GM18499 (cell line): ENCODE data around the gene NIPSNAP2.
"Not testable (repeated sequence)": the region's sequence is repeated elsewhere in the genome, so short reads cannot be mapped to it uniquely, and the experiment has no call there.

Source experiments
- ATAC-seq: cut with Tn5 transposase; IDR thresholded peaks from one replicate; pipeline ENCODE4 v1.9.1; 2021; ENCODE audit warnings: moderate number of reproducible peaks; ENCODE audit not compliant: insufficient read depth, unreplicated experiment

NIPSNAP2 gene

GRCh38 chr7:55964261-55965099 is at the start of gene NIPSNAP2:
NIPSNAP2 (plus strand) TSS chr7:55964585; CDS start chr7:55964610, 25 bp downstream.
- peak; percentile 42 for ATAC-seq

DNA sequence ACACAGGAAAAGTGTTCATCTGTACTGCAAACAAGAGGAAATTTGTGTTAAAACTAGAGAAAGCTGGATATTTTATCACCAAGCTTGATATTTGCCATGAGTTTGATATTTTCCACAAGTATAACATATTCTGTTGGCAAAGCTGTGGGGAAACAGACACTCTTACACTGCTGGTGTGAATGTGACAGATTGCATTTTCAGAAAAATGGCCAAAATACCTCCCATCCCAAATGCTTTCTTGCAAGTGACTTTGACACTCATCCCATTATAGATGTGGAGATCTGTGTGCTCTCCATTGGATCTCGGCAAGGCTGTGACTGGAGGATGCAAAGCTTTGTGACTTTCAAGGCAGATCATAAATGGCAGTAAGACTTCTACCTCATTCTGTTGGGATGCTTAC is 46.6 kb upstream of the NIPSNAP2 start:
- no peak for ATAC-seq

GRCh38 chr7:55928006-55928767 is 36.2 kb upstream of the NIPSNAP2 start:
- no peak for ATAC-seq

DNA sequence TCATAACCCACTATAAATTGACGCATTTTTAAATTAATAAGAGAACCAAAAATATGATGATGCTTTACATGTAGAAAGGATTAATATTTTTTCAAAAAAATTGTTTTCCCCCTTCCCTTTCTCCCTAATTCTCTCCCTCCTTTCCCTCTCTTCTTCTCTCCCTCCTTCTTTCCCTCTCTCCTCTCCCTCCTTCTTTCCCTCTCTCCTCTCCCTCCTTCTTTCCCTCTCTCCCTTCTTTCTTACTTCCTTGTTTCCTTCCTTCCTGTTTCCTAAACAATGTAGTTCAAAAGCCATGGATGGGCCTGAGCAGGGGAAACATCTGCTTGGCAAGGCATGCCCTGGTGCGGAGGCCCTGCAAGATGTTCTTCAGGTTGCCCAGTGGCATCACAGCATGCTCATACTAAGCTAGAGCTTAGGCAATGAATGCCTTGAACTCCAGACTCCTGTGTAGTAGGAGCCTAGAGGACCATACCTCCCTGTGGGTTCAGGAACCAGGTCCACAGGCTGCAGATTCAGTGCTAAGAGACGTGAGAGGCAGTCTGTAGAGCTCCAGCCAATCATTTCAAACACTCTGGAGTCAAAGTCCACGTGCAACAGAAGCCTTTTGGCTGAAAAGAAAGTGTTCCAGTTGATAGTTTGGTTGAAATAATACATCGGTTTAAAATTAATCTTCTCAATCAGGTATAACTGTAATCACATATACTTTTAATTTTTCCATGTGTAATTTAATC is 32.8 kb upstream of the NIPSNAP2 start:
- ATAC-seq = no peak

DNA sequence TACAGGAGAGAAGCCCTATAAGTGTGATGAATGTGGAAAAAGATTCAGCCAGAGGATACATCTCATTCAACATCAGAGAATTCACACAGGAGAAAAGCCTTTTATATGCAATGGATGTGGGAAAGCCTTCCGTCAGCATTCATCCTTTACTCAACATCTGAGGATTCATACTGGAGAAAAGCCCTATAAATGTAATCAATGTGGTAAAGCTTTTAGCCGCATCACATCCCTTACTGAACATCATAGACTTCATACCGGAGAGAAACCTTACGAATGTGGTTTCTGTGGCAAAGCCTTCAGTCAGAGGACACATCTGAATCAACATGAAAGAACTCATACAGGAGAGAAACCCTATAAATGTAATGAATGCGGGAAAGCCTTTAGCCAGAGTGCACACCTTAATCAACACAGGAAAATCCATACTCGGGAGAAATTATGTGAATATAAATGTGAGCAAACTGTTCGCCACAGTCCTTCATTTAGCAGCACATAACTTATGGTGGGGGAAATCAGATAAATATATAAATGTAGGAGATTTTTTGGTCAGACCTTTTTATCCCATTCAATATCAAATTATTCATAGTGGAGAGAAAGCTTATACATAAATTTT is 24.8 kb upstream of the NIPSNAP2 start:
- ATAC-seq = no peak

DNA sequence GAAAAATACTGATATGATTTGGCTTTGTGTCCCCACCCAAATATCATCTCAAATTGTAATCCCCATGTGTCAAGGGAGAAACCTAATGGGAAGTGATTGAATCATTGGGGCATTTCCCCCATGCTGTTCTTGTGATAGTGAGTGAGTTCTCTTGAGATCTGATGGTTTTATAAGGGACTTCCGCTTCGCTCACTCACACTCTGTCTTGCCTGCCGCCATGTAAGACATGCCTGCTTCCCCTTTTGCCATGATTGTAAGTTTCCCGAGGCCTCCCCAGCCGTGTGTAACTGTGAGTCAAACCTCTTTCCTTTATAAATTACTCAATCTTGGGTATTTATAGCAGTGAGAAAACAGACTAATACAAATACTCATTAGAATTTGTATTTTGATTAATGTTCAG is 17.8 kb upstream of the NIPSNAP2 start:
- no peak for ATAC-seq

DNA sequence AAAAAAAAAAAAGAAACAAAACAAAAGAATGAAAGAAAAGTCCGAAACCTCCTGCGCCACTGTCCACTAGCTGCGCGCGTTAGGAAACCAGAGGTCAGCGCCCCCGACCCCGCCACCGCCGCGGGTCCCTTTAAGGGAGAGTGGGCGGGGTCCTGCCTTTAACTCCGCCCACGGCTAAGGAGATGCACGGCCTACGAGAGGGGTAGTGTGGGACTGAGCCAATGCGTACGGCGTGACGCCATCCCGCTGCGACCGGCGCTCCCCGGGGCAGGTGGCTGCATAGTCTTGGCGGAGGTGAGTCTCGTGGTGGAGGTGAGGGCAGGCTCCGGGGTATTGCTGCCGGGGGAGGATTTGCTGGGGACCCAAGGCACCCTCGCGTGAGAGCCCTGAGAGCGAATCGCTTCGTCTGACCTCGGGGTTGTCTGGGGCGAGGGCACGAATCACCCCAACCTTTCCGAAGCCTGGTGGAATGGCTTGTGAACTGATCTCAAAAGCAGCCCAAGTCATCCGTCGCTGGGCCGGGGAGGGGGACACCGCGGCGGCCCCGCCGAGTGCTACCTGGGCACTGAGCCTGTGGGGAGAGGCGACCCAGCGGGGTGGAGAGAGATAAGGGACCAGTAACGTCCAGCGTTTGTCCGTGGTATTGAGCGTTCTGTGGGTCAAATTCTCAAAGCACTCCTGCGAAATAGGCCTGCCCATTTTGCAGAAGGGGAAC is 12.6 kb upstream of the NIPSNAP2 start, which contains the start of gene MRPS17:
Gene MRPS17 (plus strand): TSS at position 241 of the 715 bp plus-strand sequence. CDS start 1,319 bp downstream, outside the sequence.
- ATAC-seq = peak; percentile 99

- ATAC-seq = not testable (repeated sequence)
Observed at GRCh38 chr7:55952352-55952671, 12.1 kb upstream of the NIPSNAP2 start.

DNA sequence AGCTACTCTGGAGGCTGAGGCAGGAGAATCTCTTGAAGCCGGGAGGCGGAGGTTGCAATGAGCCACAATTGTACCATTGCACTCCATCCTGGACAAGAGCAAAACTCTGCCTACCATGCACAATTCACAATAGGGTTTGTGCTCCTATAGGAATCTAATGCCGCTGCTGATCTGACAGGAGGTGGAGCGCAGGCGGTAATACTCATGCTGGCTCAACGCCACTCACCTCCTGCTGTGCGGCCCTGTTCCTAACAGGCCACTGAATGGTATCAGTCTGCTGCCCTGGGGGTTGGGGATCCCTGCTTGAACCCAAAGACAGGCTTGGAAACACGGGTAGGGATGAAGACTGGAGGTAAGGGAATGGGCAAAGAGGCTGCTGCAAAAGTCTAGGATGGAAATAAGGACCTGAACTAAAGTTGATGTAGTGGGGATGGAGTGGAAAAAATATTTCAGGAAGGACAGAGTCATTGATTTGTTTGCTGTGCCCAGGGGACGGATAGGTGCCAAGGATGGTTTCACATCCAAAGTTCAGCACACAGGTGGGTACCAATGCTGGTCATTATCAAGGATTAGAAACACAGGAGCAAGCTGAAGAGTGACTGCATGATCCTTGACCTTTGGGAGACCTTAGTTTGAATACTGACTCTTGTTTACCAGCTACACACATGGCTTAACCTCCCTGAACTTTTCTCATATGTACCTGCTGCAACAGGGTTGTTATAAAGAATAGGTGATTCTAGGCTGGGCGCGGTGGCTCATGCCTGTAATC is 10.5 kb upstream of the NIPSNAP2 start:
- no peak for ATAC-seq

DNA sequence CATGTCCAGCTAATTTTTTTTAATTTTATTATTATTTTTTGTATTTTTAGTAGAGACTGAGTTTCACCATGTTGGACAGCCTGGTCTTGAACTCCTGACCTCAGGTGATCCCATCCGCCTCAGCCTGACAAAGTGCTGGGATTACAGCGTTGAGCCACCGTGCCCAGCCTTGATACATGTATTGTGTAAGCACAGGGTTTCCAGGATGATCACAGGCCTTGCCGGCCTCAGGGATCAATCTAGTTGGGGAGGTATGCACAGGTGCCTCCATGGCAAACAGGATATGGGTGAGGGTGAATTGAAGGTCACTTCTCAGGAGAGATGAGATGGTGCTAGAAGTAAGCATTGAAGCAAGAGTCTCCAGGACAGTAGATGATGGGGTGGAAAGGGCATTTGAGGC is 7.2 kb upstream of the NIPSNAP2 start:
- ATAC-seq = no peak

DNA sequence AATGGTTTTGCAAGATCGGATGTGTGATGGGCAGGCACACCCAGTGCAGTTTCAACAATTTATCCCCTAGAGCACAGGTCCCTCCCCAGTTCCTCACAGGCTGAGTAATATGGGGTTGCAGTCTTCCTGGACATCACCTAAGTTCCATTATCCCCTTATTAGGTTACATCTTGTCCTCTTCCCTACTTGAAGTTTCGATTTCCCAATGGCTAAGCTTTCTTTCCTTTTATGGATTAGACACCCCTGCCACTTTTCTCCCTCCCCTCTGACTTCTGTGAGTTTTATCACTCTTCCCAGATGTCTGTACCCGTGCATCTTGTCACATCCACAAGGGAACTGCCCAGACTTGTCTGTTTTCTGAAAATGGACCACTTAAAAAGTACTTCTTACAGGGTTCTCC is 2.4 kb upstream of the NIPSNAP2 start:
- ATAC-seq = no peak

GRCh38 chr7:55963584-55964168 is 709 bp upstream of the NIPSNAP2 start:
- no peak for ATAC-seq

GRCh38 chr7:55965100-55965470 is 700 bp downstream of the NIPSNAP2 start:
- ATAC-seq = no peak

GRCh38 chr7:55965805-55966421 is 1.5 kb downstream of the NIPSNAP2 start:
- ATAC-seq = no peak

DNA sequence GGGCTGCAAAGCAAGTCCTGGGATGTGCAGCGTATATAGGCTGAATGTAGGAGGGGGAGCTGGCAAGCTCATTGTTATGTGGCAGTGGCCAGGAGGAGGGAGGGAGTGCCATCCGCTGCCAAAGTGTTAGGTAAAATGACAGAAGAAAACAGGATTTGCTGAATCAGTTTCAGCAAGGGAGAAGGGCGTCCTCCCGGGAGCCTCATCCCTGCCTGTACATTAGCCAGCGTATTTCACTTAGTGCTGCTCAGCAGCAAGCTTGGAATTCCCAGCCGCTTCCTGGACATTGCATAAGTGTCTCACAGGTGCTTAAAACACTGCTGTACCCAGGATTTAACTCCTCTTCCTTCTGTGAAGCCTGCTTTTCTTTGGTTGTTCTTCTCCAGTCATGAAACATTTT is 2.5 kb downstream of the NIPSNAP2 start:
- no peak for ATAC-seq

- no peak for ATAC-seq
Observed at GRCh38 chr7:55969391-55969790, 5.0 kb downstream of the NIPSNAP2 start.

- ATAC-seq = no peak
Observed at GRCh38 chr7:55970561-55970960, 6.2 kb downstream of the NIPSNAP2 start.

GRCh38 chr7:55970978-55971377 is 6.6 kb downstream of the NIPSNAP2 start:
- no peak for ATAC-seq
